ENCODE results near the gene TMEM184A.

The TMEM184A gene

DNA sequence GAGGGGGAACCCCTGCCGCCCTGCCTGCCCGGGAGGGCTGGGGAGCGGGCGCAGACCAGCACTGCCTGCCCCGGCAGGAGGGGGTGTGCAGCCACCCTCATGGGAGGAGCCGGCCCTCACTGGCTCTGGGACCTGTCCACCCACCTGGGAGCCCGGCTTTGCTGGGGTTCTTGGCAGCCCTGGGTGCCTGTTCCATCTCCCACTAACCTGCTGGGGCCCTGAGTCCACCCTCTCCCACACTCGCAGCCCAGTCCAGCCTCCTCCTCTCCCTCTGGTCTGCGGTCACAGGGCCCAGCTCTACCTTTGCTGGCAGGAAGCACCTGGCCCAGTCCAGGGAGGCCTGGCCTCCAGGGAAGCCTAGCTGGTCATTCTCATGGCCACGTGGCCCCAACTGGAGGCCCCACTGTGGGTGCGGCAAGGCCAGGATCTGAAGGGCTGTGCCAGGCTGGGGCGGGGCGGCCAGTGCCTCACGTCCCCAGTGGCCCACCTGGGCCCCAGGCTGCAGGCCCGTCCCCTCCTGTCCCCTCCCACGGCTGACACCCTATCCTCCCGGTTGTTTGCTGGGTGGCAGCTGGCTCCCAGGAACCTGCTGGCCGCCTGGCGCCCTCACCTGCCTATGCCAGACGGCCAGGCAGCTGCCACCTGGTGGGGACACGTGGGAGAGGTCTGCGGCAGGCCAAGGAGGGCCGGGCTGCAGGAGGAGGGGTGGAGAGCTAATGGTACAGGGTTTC is at the start of gene TMEM184A:
Gene TMEM184A, minus strand, starts transcription at position 393 of the 731 bp plus-strand sequence. CDS start 721 bp downstream, outside the sequence.
- no peak for DNase-seq (ENCODE audit: low read depth)

DNA sequence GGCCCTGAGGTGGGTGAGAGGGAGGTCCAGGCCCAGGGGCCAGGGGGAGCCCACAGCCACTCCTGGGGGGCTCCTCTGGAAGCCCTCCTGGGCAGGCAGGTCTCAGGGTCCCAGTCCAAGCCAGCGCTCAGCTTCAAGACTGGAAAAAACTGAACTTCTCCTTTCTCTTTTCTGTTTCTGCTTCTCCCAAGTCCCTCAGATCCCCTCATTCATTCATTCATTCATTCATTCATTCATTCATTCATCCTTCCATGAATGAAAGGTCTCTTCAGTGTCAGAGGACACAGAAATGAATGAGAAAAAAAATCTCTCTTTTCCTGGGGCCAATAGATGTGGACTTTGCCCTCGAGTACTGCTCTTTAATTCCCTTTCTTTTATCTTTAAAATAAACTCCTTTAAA is 48.4 kb upstream of the TMEM184A start:
- DNase-seq (ENCODE audit: low read depth): no peak

DNA sequence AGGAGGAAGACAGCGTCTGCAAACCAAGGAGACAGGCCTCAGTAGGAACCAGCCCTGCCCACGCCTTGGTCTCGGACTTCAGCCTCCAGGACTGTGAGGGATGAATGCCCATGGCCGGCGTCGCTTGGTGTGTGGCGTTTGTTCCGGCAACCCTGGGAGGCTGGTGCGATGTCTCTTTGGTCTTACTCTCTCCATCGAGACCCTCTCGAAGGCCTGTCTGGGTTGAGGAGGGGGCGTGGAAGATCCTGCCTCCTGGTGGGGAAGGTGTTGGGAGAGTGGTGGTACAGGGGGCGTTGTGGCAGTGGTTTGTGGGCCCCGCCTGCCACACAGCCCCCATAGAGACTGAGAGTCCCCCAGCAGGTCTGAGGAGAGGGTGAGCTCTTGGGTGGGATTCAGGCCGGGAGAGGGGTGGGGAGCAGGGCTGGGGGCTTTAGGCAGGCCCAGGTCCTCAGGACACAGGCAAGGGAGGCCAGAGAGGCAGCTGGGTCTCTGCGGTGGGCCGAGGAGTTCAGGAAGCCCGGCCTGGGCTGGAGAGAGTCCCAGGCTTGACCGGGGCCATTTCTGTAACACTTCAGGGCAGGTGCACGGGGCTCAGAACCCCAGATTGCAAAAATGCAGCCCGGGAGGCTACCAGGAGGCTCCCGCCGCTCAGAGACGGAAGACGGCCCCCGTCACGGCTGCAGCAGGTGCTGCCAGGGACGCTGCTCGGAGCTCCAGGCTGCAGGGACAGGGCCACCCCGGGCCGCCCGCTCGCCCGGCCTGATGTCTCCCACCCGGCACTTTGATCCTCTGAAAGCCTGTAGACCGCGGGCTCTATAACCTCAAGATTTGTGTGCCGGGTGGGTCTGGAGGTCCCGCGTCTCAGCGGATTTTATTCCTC is 47.6 kb upstream of the TMEM184A start:
- DNase-seq (ENCODE audit: low read depth): no peak

DNA sequence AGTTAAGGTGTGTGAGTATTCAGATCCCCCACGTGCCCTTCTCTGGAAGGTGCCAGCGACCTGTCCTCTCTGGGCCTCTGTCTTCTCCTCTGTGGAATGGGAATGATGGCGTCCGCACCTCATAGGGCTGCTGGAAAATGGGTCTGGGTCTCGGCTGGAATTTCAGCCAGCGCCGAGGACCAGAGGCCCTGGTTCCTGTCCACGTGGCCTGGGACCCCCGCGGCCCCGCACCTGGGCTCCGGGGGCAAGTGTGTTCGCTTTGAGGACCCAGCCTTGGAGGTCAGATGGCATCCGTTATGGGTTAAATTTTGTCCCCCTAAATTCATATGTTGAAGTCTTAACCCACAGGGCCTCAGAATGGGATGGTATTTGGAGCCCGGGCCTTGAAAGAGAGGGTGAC is 46.4 kb upstream of the TMEM184A start:
- DNase-seq (ENCODE audit: low read depth): no peak

DNA sequence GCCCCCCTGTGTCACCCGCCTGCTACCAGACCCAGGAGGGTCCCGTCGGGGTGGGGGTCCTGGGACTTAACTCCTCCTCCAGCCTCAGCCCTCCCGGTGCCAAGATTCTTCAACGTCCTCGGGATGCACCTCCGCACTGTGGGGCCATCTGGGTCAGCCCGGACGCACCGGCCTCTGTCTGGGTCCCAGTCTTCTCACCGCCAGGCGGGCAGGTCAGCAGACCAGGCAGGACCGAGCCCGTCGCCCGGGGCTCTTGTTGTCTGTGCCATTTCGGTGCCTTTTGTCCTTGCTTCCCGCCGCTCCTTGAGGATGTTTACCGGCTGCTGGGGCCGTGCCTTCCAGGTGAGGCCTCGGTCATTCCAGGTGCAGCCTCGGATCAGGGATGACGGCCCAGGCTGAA is 46.0 kb upstream of the TMEM184A start:
- no peak for DNase-seq (ENCODE audit: low read depth)

DNA sequence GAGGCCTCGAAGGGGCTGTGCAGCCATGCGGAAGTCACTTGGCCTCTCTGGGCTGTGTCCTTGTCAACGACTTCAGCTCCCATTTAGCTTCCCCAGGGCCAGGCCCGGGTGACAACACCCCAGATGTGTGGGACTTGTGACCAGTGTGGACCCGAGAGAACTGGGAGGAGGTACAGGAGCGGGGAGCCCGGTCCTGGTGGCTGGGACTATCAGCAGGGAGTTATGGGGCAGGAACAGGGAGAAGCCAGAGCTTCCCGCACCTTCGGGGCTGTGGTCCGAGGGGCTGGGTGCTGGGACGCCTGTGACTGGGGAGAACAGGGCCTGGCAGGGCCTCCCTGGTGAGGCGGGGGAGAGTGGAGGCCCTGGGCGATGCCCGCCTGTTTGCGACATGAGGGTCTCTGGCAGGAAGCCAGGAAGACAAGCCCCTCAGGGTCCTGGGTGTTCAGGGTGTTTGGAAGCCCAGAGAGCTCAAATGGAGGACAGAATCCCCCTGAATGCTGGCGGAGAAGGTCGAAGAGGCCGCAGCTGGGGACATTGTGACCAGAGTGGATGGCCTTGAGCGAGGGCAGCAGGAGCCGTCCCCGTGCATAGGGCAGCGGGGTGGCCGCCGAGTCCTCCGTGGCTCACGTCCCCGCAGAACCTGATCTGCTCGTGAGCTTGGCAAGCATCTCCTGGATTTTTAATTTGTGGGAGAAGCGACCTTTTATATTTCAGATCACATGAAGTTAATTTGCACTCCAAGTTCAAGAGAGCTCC is 43.8 kb upstream of the TMEM184A start:
- DNase-seq (ENCODE audit: low read depth): no peak

DNA sequence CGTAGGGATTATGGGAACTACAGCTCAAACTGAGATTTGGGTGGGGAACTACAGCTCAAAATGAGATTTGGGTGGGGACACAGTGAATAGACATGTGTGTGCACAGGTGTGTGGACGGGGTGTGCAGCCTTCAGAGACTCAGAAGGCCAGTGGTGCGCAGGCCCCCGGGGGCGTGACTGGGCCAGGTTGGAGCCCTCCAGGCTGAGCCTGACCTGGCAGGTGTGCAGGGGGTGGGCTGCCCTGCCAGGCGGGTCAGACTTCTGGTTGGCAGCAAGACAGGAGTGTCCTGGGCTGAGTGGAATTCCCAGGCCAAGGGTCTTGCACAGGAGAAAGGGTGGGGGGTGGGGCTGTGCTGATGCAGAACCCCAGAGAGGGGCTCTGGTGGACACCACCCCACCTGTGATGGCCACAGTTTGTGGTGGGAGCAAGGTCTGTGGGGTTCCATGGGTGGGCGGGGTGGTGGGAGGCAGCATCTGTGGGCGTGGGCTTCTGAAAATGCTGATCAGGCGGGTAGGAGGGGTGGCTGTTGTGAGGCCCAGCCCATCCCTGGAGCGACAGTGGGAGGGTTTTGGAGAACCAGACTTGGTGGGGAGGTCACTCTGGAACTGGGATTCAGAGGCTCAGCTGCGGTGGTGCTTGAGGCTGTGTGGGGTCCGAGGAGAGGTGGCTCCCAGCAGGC is 43.1 kb upstream of the TMEM184A start:
- DNase-seq (ENCODE audit: low read depth): no peak

DNA sequence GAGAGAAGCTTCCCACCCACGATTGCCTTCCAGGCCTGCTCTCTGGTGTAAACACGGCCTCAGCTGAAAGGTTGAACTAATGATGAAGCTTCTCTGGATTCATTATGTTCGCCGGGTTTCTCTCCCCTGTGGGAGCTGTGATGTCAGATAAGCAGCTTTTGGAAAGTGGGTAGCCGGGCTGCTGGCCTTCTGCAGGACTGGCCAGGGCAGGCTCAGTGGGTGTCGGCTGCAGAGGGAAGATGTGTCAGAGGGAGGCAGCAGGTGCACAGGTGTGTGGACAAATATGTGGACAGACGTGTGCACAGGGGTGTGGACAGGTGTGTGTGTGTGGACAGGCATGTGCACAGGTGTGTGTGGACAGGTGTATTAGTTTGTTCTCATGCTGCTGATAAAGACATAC is 42.3 kb upstream of the TMEM184A start:
- no peak for DNase-seq (ENCODE audit: low read depth)

DNA sequence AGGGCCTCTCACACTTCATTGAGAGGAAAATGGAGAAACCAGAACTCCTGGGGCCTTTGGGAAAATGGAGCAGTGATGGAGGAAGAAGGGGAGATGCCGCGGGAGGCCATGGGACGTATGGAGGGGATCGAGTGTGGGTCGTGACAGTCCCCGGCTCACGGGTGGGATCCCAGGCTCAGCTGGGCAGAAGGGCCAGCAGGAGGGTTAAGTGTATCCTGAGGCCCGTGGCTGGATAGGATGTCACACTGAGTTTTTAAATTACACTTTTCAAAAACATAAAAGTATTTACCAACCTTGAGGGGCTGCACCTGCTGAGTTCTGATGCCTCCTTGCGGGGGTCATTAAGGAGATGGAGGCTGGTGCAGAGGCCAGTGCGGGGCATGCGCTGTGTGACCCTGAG is 41.8 kb upstream of the TMEM184A start:
- DNase-seq (ENCODE audit: low read depth): no peak

DNA sequence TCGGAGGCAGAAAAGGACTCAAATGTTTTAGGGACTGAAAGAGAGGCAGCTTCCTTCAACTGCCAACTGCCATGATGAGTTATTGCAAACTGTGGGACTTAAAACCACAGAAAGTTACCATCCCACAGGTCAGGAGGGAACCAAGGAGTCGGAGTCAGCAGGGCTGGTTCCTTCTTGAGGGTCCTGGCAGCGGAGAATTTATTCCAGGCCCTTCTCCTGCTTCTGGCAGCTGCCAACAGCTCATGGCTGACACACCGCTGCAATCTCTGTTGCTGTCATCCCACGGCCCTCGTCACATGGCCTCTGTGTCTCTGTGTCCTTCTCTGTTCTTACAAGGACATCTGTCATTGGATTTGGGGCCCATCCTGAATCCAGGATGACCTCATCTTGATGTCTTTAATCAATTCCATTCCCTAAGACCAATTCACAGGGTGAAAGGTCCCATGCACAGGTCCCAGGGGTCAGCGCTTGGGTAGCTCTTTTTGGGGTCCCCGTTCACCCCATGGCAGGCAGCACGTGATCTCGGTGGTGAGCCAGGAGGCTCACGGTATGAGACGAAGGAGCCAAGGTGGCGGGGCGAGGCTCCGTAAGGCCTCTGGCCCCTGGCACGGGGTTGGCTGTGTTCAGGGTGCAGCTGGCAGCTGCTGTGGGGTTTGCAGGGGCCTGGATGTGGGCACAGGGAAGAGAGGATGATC is 41.2 kb upstream of the TMEM184A start:
- DNase-seq (ENCODE audit: low read depth): no peak

DNA sequence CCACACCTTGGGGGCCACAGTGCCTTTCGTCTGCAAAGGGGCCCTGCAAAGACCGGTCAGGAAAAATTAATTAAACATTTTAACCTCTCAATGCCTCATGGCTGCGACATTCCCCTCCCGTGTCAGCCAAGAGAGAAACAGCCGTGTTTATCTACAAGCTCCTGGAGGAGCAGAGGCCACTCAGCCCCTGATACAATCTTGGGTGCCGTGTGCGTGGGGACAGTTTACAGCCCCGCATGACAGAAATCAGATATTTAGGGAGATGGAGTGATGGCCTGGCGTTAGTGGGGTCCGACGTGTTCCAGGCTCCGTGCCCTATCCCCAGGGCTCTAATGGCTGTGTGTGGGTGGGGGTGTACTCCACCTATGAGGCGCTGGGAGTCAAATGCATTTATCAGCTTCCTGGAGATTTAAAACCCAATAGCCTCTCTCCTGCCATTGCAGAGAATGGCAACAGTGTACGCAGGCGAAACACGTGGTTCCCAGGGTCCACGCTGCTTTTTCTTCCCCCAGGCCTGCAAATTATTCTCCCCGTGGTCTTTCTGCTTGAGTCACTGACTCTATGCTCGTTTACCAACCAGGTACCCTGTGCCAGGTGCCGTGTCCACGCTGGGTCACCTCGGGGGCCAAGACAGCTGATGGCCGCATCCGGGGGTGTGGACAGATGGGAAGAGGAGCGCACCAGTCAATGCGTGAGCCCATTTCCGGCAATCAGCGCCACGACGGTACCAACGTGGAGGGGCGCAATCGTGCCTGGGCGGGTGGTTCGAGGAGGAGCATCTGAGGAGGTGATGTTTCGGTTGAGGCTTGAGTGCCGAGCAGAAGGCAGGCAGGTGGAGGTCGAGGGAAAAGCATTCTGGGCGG is 40.4 kb upstream of the TMEM184A start:
- DNase-seq (ENCODE audit: low read depth): no peak

DNA sequence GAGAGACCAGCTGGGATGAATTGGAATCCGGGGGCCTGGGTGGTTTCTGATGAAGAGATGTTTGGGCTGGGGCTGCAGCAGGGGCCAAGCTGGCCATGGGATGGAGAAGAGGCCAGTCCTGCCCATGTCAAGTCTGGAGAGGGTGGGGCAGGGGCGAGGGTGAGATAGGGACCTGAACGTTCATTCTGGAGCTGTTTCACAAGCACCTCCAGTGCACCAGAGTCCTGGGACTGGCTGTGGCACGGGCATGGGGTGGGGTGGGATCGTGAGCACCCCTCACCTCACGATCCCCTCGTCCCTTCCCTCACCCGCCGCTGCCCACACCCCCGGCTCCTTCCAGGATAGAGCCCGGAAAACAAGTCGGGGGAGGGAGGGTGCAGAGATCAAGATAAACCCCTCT is 39.6 kb upstream of the TMEM184A start:
- DNase-seq (ENCODE audit: low read depth): no peak

DNA sequence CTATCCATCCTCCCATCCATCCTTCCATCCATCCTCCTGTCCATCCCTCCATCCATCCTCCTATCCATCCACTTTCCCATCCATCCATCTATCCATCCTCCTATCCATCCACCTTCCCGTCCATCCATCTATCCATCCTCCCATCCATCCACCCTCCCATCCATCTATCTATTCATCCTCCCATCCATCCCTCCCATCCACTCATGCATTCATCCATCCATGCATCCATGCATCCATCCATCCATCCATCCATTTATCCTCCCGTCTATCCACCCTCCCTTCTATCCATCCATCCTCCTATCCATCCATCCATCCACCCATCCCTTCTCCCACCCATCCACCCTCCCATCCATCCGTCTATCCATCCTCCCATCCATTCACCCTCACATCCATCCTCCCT is 39.0 kb upstream of the TMEM184A start:
- DNase-seq (ENCODE audit: low read depth): no peak

DNA sequence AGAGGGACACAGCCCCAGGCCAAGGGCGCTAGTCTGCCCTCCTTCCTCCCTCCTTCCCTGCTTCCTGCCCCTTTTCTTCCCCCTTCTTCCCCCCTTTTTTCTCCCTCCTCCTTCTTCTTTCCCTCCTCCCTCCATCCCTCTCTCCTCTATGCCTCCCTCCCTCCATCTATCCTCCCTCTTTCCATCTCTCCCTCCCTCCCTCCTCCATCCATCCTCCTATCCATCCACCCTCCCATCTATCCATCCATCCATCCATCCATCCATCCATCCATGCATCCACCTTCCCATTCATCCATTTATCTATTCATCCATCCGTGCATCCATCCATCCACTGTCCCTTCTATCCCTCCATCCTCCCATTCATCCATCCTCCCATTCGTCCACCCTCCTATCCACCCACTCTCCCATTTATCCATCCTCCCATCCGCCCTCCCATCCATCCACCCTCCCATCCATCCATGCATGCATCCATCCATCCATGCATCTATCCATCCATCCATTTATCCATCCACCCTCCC is 38.0 kb upstream of the TMEM184A start:
- DNase-seq (ENCODE audit: low read depth): no peak

DNA sequence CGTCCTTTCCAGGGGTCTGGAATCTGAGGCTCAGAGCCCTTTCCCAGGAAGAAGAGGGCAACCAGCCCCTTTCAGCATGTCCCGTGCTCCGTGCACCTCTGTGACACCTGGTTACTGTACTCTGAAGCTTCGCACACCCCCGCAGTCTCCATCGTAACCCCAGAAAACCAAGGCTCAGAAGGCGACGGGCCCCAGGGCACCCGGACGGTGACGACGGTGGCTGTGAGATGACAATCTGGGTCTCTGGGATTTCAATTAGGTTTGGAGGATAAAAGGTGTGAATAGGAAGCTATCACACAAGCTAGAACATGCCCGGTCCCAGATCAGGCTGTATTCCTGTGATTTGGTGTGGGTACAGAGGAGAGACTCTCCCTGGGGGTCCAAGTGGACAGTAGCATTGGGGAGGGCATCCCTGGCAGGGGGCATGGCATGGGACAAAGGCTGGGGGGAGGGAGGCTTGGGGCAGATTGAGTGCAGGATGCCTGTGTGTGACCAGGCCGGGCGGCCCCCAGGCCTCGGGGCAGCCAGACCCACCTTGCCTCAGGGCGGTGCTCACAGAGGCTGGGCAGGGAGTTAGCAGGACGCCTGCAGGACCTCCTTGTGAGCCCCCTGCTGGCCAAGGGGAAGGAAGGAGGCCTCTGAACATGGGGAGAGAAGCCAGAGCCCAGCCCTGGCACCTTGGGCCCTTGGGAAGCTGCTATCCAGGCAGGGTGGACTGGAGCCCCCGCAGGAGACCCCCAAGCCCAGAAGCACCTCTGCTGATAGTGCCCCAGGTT is 37.3 kb upstream of the TMEM184A start:
- no peak for DNase-seq (ENCODE audit: low read depth)

DNA sequence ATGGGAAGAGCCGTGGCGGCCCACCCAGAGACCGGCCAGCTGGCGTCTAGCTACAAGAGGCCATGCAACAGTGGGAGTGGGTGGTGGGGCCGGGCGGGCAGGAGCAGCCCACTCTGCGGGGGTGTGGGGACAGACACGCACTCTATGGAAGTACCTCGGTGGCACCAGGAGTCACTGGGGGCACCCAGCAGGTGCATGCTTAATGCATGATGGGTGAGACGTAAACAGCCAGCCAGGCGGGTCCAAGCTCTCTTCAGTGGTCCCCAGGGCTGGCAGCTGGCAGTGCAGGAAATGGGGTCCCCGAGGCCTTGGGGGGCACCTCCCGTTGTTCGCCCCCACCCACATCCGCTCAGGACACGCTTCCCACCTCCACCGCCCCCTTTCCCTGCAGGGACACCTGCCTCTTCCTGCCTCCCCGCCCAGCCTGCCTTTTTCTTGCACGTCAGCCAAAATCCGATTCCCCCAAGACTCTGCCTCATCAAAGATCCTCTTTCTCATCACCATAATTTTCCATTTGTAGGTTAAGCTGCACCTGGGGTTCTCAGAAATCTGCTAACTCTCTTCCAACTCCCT is 36.4 kb upstream of the TMEM184A start:
- DNase-seq (ENCODE audit: low read depth): no peak

DNA sequence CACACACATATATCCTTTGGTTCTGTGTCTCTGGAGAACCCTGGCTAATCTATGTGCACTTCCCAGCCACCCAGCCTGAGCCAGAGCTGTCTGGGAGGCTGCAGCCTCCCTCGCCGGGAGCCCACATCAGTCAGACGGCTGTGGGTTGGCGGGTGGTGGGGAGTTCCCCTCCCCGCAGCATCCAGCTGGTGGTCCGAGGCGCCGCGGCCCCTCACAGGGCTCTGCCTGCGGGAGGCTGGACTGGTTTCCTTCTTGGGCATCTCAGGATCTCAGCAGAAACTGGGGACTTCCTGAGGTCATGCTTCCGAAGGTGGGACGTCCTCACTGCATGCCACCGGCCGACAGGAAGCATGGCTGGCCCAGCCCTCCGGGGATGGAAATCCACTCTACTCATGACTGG is 35.9 kb upstream of the TMEM184A start:
- no peak for DNase-seq (ENCODE audit: low read depth)

DNA sequence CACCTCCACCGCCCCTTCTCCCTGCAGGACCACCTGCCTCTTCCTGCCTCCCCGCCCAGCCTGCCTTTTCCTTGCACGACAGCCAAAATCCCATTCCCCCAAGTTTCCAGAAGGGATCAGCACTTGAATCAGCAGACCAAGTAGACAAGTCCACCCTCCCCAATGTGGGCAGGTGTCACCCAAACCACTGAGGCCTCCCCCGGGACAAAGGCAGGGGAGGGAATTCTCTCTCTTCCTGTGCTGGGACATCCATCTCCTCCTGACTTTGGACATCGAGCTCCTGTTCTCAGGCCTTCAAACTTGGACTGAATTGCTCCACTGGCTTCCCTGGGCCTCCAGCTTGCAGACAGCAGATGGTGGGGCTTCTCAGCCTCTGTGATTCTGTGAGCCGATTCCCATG is 35.4 kb upstream of the TMEM184A start:
- DNase-seq (ENCODE audit: low read depth): no peak

DNA sequence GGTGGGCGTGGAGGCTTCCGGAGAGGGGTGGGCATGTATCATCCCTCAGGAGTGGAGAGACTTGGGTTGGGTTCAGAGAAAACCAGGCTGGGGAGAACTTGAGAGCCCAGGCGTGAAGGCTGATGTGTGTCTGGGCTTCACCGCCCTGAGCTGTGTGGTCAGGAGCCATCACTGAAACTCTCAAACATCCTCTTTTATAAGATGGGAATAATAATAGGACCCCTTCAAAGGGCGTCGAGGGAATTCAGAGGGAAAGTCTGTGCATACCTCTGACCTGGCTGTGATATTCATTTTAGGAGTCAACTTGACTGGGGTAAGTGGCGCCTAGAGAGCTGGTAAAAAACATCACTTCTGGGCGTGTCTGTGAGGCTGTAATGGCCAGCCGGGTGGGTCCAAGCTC is 34.9 kb upstream of the TMEM184A start:
- no peak for DNase-seq (ENCODE audit: low read depth)
